ENCODE measurements around the gene FOXF1. TPM values are rescaled to one million over a fixed set of nuclear protein-coding genes. Genes with fewer than 3 reads are reported as not detected.

The FOXF1 gene
- total and polyA plus RNA-seq, 7 experiments from 2014 or later: not detected

GRCh38 chr16:86541560-86541959, 31.2 kb downstream of the FOXF1 start:
- Histone ChIP-seq H3K27me3 (ENCODE audit: control insufficient read depth in 2 of 2, insufficient read depth in 2 of 2, low read length in 2 of 2) (no peaks in the 10 kb centered on the region), H3K4me3 (ENCODE audit: low read length) (no peak overlapping the region), H3K4me1 (ENCODE audit: control insufficient read depth in 2 of 2, insufficient read depth in 2 of 2, low read length in 2 of 2) (no peaks in the 10 kb centered on the region), H3K9me3 (ENCODE audit: control insufficient read depth in 2 of 3, low read length in 3 of 3) (no peaks in the 10 kb centered on the region), H3K27ac (ENCODE audit: low read depth, low read length) (no peak overlapping the region), H3K36me3 (ENCODE audit: control insufficient read depth in 2 of 3, insufficient read depth in 3 of 3, low read length in 3 of 3) (peaks cover 10 to 85% (median 15%) of the 10 kb centered on the region in 3 experiments)
- H3K27ac Mint-ChIP-seq: no peak overlapping the region
- CTCF ChIA-PET: interaction anchor here (0.6 kb wide), 1 partner anchor 1162 kb away, joined by 3 read pairs; no protein-coding TSS in a partner anchor
- no peaks in the 10 kb centered on the region for H3K9me3 Mint-ChIP-seq
- intact Hi-C loops (cut with micrococcal nuclease): no loop called here
- no peak for ATAC-seq
- DNase-seq: no peak
- peaks cover 0 to 9% (median 0%) of the 10 kb centered on the region in 7 donors for H3K4me1 Mint-ChIP-seq
- peaks cover 5 to 75% (median 32%) of the 10 kb centered on the region in 5 donors for H3K36me3 Mint-ChIP-seq
- no peak overlapping the region for H3K4me3 Mint-ChIP-seq
- no peaks in the 10 kb centered on the region for H3K27me3 Mint-ChIP-seq
- POLR2A ChIA-PET: interaction anchor here (0.7 kb wide), 1 partner anchor 12 kb away, joined by 4 read pairs; no protein-coding TSS in a partner anchor

- Histone ChIP-seq H3K27me3 (ENCODE audit: control insufficient read depth in 2 of 2, insufficient read depth in 2 of 2, low read length in 2 of 2) (no peaks in the 10 kb centered on the region), H3K4me1 (ENCODE audit: control insufficient read depth in 2 of 2, insufficient read depth in 2 of 2, low read length in 2 of 2) (no peaks in the 10 kb centered on the region), H3K27ac (ENCODE audit: low read depth, low read length) (no peak overlapping the region), H3K9me3 (ENCODE audit: control insufficient read depth in 2 of 3, low read length in 3 of 3) (no peaks in the 10 kb centered on the region), H3K36me3 (ENCODE audit: control insufficient read depth in 2 of 3, insufficient read depth in 3 of 3, low read length in 3 of 3) (peaks cover 7 to 85% (median 10%) of the 10 kb centered on the region in 3 experiments), H3K4me3 (ENCODE audit: low read length) (no peak overlapping the region)
- Mint-ChIP-seq H3K4me3 (no peak overlapping the region), H3K4me1 (peaks cover 0 to 9% (median 0%) of the 10 kb centered on the region in 7 donors), H3K36me3 (peaks cover 5 to 76% (median 30%) of the 10 kb centered on the region in 5 donors), H3K9me3 (no peaks in the 10 kb centered on the region), H3K27me3 (no peaks in the 10 kb centered on the region), H3K27ac (no peak overlapping the region)
- ChIA-PET POLR2A (no interaction called here), CTCF (no interaction called here)
- no peak for ATAC-seq
- no peak for DNase-seq
- intact Hi-C loops (cut with micrococcal nuclease): no loop called here
These were observed 32.7 kb downstream of the FOXF1 start for GRCh38 chr16:86542756-86543750.

- Histone ChIP-seq H3K27ac (ENCODE audit: low read depth, low read length) (no peak overlapping the region), H3K4me3 (ENCODE audit: low read length) (no peak overlapping the region), H3K27me3 (ENCODE audit: control insufficient read depth in 2 of 2, insufficient read depth in 2 of 2, low read length in 2 of 2) (no peaks in the 10 kb centered on the region), H3K9me3 (ENCODE audit: control insufficient read depth in 2 of 3, low read length in 3 of 3) (no peaks in the 10 kb centered on the region), H3K4me1 (ENCODE audit: control insufficient read depth in 2 of 2, insufficient read depth in 2 of 2, low read length in 2 of 2) (no peaks in the 10 kb centered on the region), H3K36me3 (ENCODE audit: control insufficient read depth in 2 of 3, insufficient read depth in 3 of 3, low read length in 3 of 3) (peaks cover 0 to 83% (median 7%) of the 10 kb centered on the region in 3 experiments)
- ChIA-PET CTCF (no interaction called here), POLR2A (no interaction called here)
- Mint-ChIP-seq H3K27ac (no peak overlapping the region), H3K9me3 (no peaks in the 10 kb centered on the region), H3K4me3 (no peak overlapping the region), H3K4me1 (peaks cover 0 to 9% (median 0%) of the 10 kb centered on the region in 7 donors), H3K27me3 (no peaks in the 10 kb centered on the region), H3K36me3 (peaks cover 3 to 58% (median 31%) of the 10 kb centered on the region in 5 donors)
- ATAC-seq (no peak), DNase-seq (no peak)
- intact Hi-C loops (cut with micrococcal nuclease): no loop called here
These were observed 35.2 kb downstream of the FOXF1 start for GRCh38 chr16:86545481-86545880.

GRCh38 chr16:86545954-86546637, 35.8 kb downstream of the FOXF1 start:
- no peaks in the 10 kb centered on the region for H3K27me3 ChIP-seq (ENCODE audit: control insufficient read depth in 2 of 2, insufficient read depth in 2 of 2, low read length in 2 of 2)
- Mint-ChIP-seq H3K27ac (no peak overlapping the region), H3K9me3 (no peaks in the 10 kb centered on the region), H3K4me1 (peaks cover 0 to 9% (median 0%) of the 10 kb centered on the region in 7 donors), H3K27me3 (no peaks in the 10 kb centered on the region), H3K36me3 (peaks cover 3 to 52% (median 28%) of the 10 kb centered on the region in 5 donors), H3K4me3 (no peak overlapping the region)
- no peaks in the 10 kb centered on the region for H3K4me1 ChIP-seq (ENCODE audit: control insufficient read depth in 2 of 2, insufficient read depth in 2 of 2, low read length in 2 of 2)
- no peak overlapping the region for H3K27ac ChIP-seq (ENCODE audit: low read depth, low read length)
- POLR2A ChIA-PET: no interaction called here
- CTCF ChIA-PET: no interaction called here
- ATAC-seq (no peak), DNase-seq (no peak)
- no peak overlapping the region for H3K4me3 ChIP-seq (ENCODE audit: low read length)
- H3K9me3 ChIP-seq (ENCODE audit: control insufficient read depth in 2 of 3, low read length in 3 of 3): no peaks in the 10 kb centered on the region
- intact Hi-C loops (cut with micrococcal nuclease): no loop called here
- peaks cover 0 to 81% (median 4%) of the 10 kb centered on the region in 3 experiments for H3K36me3 ChIP-seq (ENCODE audit: control insufficient read depth in 2 of 3, insufficient read depth in 3 of 3, low read length in 3 of 3)

GRCh38 chr16:86546638-86547013, 36.3 kb downstream of the FOXF1 start:
- Mint-ChIP-seq H3K36me3 (peaks cover 6 to 49% (median 24%) of the 10 kb centered on the region in 5 donors), H3K27ac (no peak overlapping the region), H3K4me3 (no peak overlapping the region), H3K4me1 (peaks cover 0 to 13% (median 2%) of the 10 kb centered on the region in 7 donors), H3K9me3 (no peaks in the 10 kb centered on the region), H3K27me3 (no peaks in the 10 kb centered on the region)
- H3K4me1 ChIP-seq (ENCODE audit: control insufficient read depth in 2 of 2, insufficient read depth in 2 of 2, low read length in 2 of 2): no peaks in the 10 kb centered on the region
- DNase-seq (no peak), ATAC-seq (no peak)
- intact Hi-C loops (cut with micrococcal nuclease): no loop called here
- H3K36me3 ChIP-seq (ENCODE audit: control insufficient read depth in 2 of 3, insufficient read depth in 3 of 3, low read length in 3 of 3): peaks cover 0 to 75% (median 4%) of the 10 kb centered on the region in 3 experiments
- ChIA-PET CTCF (no interaction called here), POLR2A (no interaction called here)
- H3K4me3 ChIP-seq (ENCODE audit: low read length): no peak overlapping the region
- H3K9me3 ChIP-seq (ENCODE audit: control insufficient read depth in 2 of 3, low read length in 3 of 3): no peaks in the 10 kb centered on the region
- no peak overlapping the region for H3K27ac ChIP-seq (ENCODE audit: low read depth, low read length)
- H3K27me3 ChIP-seq (ENCODE audit: control insufficient read depth in 2 of 2, insufficient read depth in 2 of 2, low read length in 2 of 2): no peaks in the 10 kb centered on the region

GRCh38 chr16:86547286-86547685, 37.0 kb downstream of the FOXF1 start:
- H3K9me3 ChIP-seq (ENCODE audit: control insufficient read depth in 2 of 3, low read length in 3 of 3): no peaks in the 10 kb centered on the region
- POLR2A ChIA-PET: no interaction called here
- no peak for DNase-seq
- no peak for ATAC-seq
- Mint-ChIP-seq H3K27ac (no peak overlapping the region), H3K9me3 (no peaks in the 10 kb centered on the region), H3K36me3 (peaks cover 6 to 44% (median 25%) of the 10 kb centered on the region in 5 donors), H3K27me3 (no peaks in the 10 kb centered on the region), H3K4me1 (peaks cover 1 to 19% (median 5%) of the 10 kb centered on the region in 7 donors), H3K4me3 (no peak overlapping the region)
- H3K4me3 ChIP-seq (ENCODE audit: low read length): no peak overlapping the region
- no peaks in the 10 kb centered on the region for H3K27me3 ChIP-seq (ENCODE audit: control insufficient read depth in 2 of 2, insufficient read depth in 2 of 2, low read length in 2 of 2)
- CTCF ChIA-PET: no interaction called here
- intact Hi-C loops (cut with micrococcal nuclease): no loop called here
- H3K4me1 ChIP-seq (ENCODE audit: control insufficient read depth in 2 of 2, insufficient read depth in 2 of 2, low read length in 2 of 2): no peaks in the 10 kb centered on the region
- H3K36me3 ChIP-seq (ENCODE audit: control insufficient read depth in 2 of 3, insufficient read depth in 3 of 3, low read length in 3 of 3): peaks cover 0 to 69% (median 4%) of the 10 kb centered on the region in 3 experiments
- no peak overlapping the region for H3K27ac ChIP-seq (ENCODE audit: low read depth, low read length)

Data from naive thymus-derived CD4-positive, alpha-beta T cell (primary cell).